Transverse colon (tissue), 4 donors: ENCODE data around the gene TBX1. TPM values are rescaled to one million over a fixed set of nuclear protein-coding genes. Genes with fewer than 3 reads are reported as not detected.

ENCODE experiments used
- DNase-seq: peaks from one replicate; pipeline ENCODE4 v3.0.0-alpha.2; 2019
- H3K27ac ChIP-seq, 4 donors: fragments of 200-600 bp; sonication (generic); 2 replicates each; pipeline ENCODE4 v1.5.1; 2016 to 2018; ENCODE audit warnings: inconsistent platforms in 4 of 4
- H3K27me3 ChIP-seq: fragments of 200-600 bp; sonication (generic); 2 replicates; pipeline ENCODE4 v1.5.1; 2017; ENCODE audit warnings: inconsistent platforms
- H3K36me3 ChIP-seq, 4 donors: fragments of 200-600 bp; sonication (generic); 2 replicates each; pipeline ENCODE4 v1.5.1; 2017 to 2019; ENCODE audit warnings: inconsistent platforms in 4 of 4
- H3K4me1 ChIP-seq, 4 donors: fragments of 200-600 bp; sonication (generic); 2 replicates each; pipeline ENCODE4 v1.5.1; 2017 to 2020; ENCODE audit warnings: inconsistent platforms in 4 of 4
- H3K4me3 ChIP-seq, 4 donors: fragments of 200-600 bp; sonication (generic); 1 replicate in 1 of 4; 2 replicates in 3 of 4; pipeline versions ENCODE4 v1.5.1 to v1.6.1; 2017 to 2019; ENCODE audit warnings: inconsistent platforms in 4 of 4
- H3K9me3 ChIP-seq, 2 donors: fragments of 200-600 bp; sonication (generic); 2 replicates each; pipeline ENCODE4 v1.5.1; 2017 to 2019; ENCODE audit warnings: inconsistent platforms in 2 of 2
- CTCF ChIP-seq, 5 experiments: fragments of 200-600 bp in 3 of 5; fragments of 450-650 bp in 2 of 5; sonication (generic) in 3 of 5; IDR thresholded peaks; 1 replicate in 2 of 5; 2 replicates in 3 of 5; pipeline ENCODE4 v1.5.1; 2016 to 2017; ENCODE audit warnings: antibody characterized with exemption in 5 of 5, inconsistent platforms in 3 of 5, mild to moderate bottlenecking in 2 of 5, moderate library complexity in 1 of 5
- EP300 ChIP-seq: sonication (generic); formaldehyde crosslinking; IDR thresholded peaks from one replicate; pipeline ENCODE4 v1.6.1; 2017; ENCODE audit warnings: antibody characterized with exemption, low read depth
- POLR2A ChIP-seq: fragments of 450-650 bp; IDR thresholded peaks from one replicate; pipeline ENCODE4 v1.6.1; 2016; ENCODE audit warnings: antibody characterized with exemption, mild to moderate bottlenecking, moderate library complexity
- POLR2AphosphoS5 ChIP-seq, 3 donors: sonication (generic); formaldehyde crosslinking; IDR thresholded peaks; one replicate each; pipeline ENCODE4 v1.6.1; 2016; ENCODE audit warnings: antibody characterized with exemption in 3 of 3
- WGBS, 2 donors: methylation state at CpG; one replicate each; pipeline ENCODE4 v1.1.5; 2018; ENCODE audit warnings: low coverage in 1 of 2; 5-methylcytosine and 5-hydroxymethylcytosine counted together
- in situ Hi-C, 4 donors: fragments of 200-750 bp; cut with MboI; loops; one replicate each; pipeline versions ENCODE4 v1.15.0 to v1.15.1; 2017; ENCODE audit warnings: low sequenced_read_pairs in 3 of 4, low pct_ligation_motif_present in 1 of 4, low pct_unique_long_range_greater_than_20kb in 1 of 4
- intact Hi-C: fragments of 100-400 bp; cut with DNase I; formaldehyde crosslinking; loops from one replicate; pipeline ENCODE4 v1.15.1; 2023; ENCODE audit warnings: low total_unique reads
- total RNA-seq, 4 donors: library from RNA; depleted of rRNA; stranded (reverse); fragments of >200 nt; gene quantifications; one replicate each; pipeline ENCODE4 v1.1.0, GENCODE V29; 2016

The TBX1 gene
- total RNA-seq, 4 donors from 2014 or later = 1.1 to 1.3 TPM; not detected in 2

- H3K9me3 ChIP-seq = no peaks in the 10 kb centered on the region
- WGBS, 2 donors = 89% methylated on average over 12 of the region's 12 CpGs; no CpG with 5 or more reads in 1 of the 2 donors
- DNase-seq = no peak
- no peaks in the 10 kb centered on the region for H3K36me3 ChIP-seq
- intact Hi-C loops (no loop called here), in situ Hi-C loops (no loop called here)
- H3K4me1 ChIP-seq = peaks cover 0 to 6% (median 5%) of the 10 kb centered on the region in 4 donors
- no peak overlapping the region for H3K4me3 ChIP-seq
- H3K27ac ChIP-seq = no peak overlapping the region
- H3K27me3 ChIP-seq = no peaks in the 10 kb centered on the region
- no peak for TF ChIP-seq EP300
- no peak for TF ChIP-seq POLR2A
- no peak for TF ChIP-seq POLR2AphosphoS5 (IDR thresholded peaks at IDR 0.05)
- TF ChIP-seq CTCF (IDR thresholded peaks at IDR 0.05) = no peak
Observed at GRCh38 chr22:19811211-19811621, 50.6 kb downstream of the TBX1 start.

GRCh38 chr22:19811811-19812771 is 51.5 kb downstream of the TBX1 start:
- Histone ChIP-seq H3K9me3 (no peaks in the 10 kb centered on the region), H3K4me3 (no peak overlapping the region), H3K27me3 (no peaks in the 10 kb centered on the region), H3K27ac (no peak overlapping the region), H3K4me1 (no peaks in the 10 kb centered on the region), H3K36me3 (no peaks in the 10 kb centered on the region)
- no peak for DNase-seq
- WGBS, 2 donors = 94% methylated on average over 20 of the region's 36 CpGs; no CpG with 5 or more reads in 1 of the 2 donors
- intact Hi-C loops (no loop called here), in situ Hi-C loops (no loop called here)
- TF ChIP-seq EP300 (no peak), POLR2A (no peak), POLR2AphosphoS5 (IDR thresholded peaks at IDR 0.05) (no peak), CTCF (IDR thresholded peaks at IDR 0.05) (no peak)

GRCh38 chr22:19812910-19813309 is 52.3 kb downstream of the TBX1 start:
- 85 to 98% methylated on average over 11 of the region's 11 CpGs for WGBS, 2 donors
- TF ChIP-seq POLR2A (no peak), POLR2AphosphoS5 (IDR thresholded peaks at IDR 0.05) (no peak), CTCF (IDR thresholded peaks at IDR 0.05) (no peak), EP300 (no peak)
- intact Hi-C loops (no loop called here), in situ Hi-C loops (no loop called here)
- Histone ChIP-seq H3K27me3 (no peaks in the 10 kb centered on the region), H3K4me1 (no peaks in the 10 kb centered on the region), H3K9me3 (no peaks in the 10 kb centered on the region), H3K4me3 (no peak overlapping the region), H3K36me3 (no peaks in the 10 kb centered on the region), H3K27ac (no peak overlapping the region)
- DNase-seq = no peak

- intact Hi-C loops (no loop called here), in situ Hi-C loops (no loop called here)
- Histone ChIP-seq H3K27me3 (no peaks in the 10 kb centered on the region), H3K9me3 (no peaks in the 10 kb centered on the region), H3K4me1 (no peaks in the 10 kb centered on the region), H3K36me3 (no peaks in the 10 kb centered on the region), H3K4me3 (no peak overlapping the region), H3K27ac (no peak overlapping the region)
- DNase-seq = no peak
- TF ChIP-seq EP300 (no peak), POLR2A (no peak), POLR2AphosphoS5 (IDR thresholded peaks at IDR 0.05) (no peak), CTCF (IDR thresholded peaks at IDR 0.05) (no peak)
- WGBS, 2 donors = 80 to 92% methylated on average over 3 to 5 of the region's 5 CpGs
Observed at GRCh38 chr22:19814428-19814827, 53.9 kb downstream of the TBX1 start.
